ENCODE results near the gene AMN. TPM values are rescaled to one million over a fixed set of nuclear protein-coding genes. Genes with fewer than 3 reads are reported as not detected.

AMN gene
- total RNA-seq, 1 donor from 2014 or later: 0.30 TPM

GRCh38 chr14:102902523-102903247 lies 19.8 kb upstream of the AMN start:
- Mint-ChIP-seq H3K4me3 (ENCODE audit: unreplicated experiment) (no peak overlapping the region), H3K4me1 (ENCODE audit: low read depth) (no peaks in the 10 kb centered on the region), H3K27me3 (ENCODE audit: low read depth) (no peaks in the 10 kb centered on the region), H3K9me3 (ENCODE audit: low read depth) (no peaks in the 10 kb centered on the region), H3K36me3 (ENCODE audit: low read depth) (peaks cover 22% of the 10 kb centered on the region), H3K27ac (ENCODE audit: unreplicated experiment) (no peak overlapping the region)
- TF ChIP-seq CTCF (IDR thresholded peaks at IDR 0.05): no peak
- peak; percentile 69 for DNase-seq (ENCODE audit: low spot score)

- no peaks in the 10 kb centered on the region for H3K27me3 Mint-ChIP-seq (ENCODE audit: low read depth)
- H3K36me3 Mint-ChIP-seq (ENCODE audit: low read depth): peaks cover 21% of the 10 kb centered on the region
- H3K4me3 Mint-ChIP-seq (ENCODE audit: unreplicated experiment): no peak overlapping the region
- no peaks in the 10 kb centered on the region for H3K9me3 Mint-ChIP-seq (ENCODE audit: low read depth)
- DNase-seq (ENCODE audit: low spot score): peak; percentile 86
- no peak overlapping the region for H3K27ac Mint-ChIP-seq (ENCODE audit: unreplicated experiment)
- TF ChIP-seq CTCF (IDR thresholded peaks at IDR 0.05): no peak
- no peaks in the 10 kb centered on the region for H3K4me1 Mint-ChIP-seq (ENCODE audit: low read depth)
These were observed 19.1 kb upstream of the AMN start for GRCh38 chr14:102903248-102903888.

- no peak for TF ChIP-seq CTCF (IDR thresholded peaks at IDR 0.05)
- H3K27me3 Mint-ChIP-seq (ENCODE audit: low read depth): no peaks in the 10 kb centered on the region
- no peaks in the 10 kb centered on the region for H3K9me3 Mint-ChIP-seq (ENCODE audit: low read depth)
- peak; percentile 72 for DNase-seq (ENCODE audit: low spot score)
- no peaks in the 10 kb centered on the region for H3K4me1 Mint-ChIP-seq (ENCODE audit: low read depth)
- no peak overlapping the region for H3K27ac Mint-ChIP-seq (ENCODE audit: unreplicated experiment)
- peaks cover 17% of the 10 kb centered on the region for H3K36me3 Mint-ChIP-seq (ENCODE audit: low read depth)
- no peak overlapping the region for H3K4me3 Mint-ChIP-seq (ENCODE audit: unreplicated experiment)
These were observed 18.5 kb upstream of the AMN start for GRCh38 chr14:102903889-102904512.

- Mint-ChIP-seq H3K4me1 (ENCODE audit: low read depth) (no peaks in the 10 kb centered on the region), H3K27ac (ENCODE audit: unreplicated experiment) (no peak overlapping the region), H3K4me3 (ENCODE audit: unreplicated experiment) (no peak overlapping the region), H3K9me3 (ENCODE audit: low read depth) (no peaks in the 10 kb centered on the region), H3K36me3 (ENCODE audit: low read depth) (peaks cover 13% of the 10 kb centered on the region), H3K27me3 (ENCODE audit: low read depth) (no peaks in the 10 kb centered on the region)
- DNase-seq (ENCODE audit: low spot score): peak; percentile 75
- no peak for TF ChIP-seq CTCF (IDR thresholded peaks at IDR 0.05)
These were observed 17.1 kb upstream of the AMN start for GRCh38 chr14:102905116-102906108.
